Endothelial cell of hepatic sinusoid (primary cell): Measurements from ENCODE around the gene PLAGL1.

Experiments
- in situ Hi-C: cut with HindIII; loops from 2 replicates; pipeline ENCODE4 v1.10.0; 2017; ENCODE audit warnings: low sequenced_read_pairs

PLAGL1 gene

DNA sequence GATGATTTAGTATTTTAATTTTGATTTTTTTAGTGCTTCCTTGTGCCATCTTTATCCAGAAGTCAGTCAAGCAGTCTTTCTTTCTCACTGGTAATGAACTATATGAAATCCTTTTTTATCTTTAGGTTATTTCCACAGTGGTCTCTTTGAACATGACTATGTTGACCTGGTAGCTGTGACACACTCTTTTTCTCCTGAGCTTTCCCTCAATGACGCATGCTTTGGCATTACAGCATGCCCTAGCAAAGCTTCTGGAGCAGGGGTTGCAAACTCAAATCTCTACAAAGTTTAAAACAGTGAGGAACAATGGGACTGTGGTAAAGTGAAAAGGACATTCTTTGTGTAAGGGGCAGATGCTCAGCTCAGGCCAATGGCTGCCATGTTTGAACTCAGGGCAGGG lies 4.5 kb upstream of the PLAGL1 start:
- in situ Hi-C loops = loop anchor here (25.0 kb wide), 1 partner anchor 450 kb away; no protein-coding TSS in a partner anchor

DNA sequence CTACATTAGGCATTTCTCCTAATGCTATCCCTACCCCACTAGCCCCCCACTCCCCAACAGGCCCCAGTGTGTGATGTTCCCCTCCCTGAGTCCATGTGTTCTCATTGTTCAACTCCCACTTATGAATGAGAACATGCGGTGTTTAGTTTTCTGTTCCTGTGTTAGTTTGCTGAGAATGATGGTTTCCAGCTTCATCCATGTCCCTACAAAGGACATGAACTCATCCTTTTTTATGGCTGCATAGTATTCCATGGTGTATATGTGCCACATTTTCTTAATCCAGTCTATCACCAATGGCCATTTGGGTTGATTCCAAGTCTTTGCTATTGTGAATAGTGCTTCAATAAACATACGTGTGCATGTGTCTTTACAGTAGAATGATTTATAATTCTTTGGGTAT lies 1.6 kb upstream of the PLAGL1 start:
- in situ Hi-C loops = loop anchor here (10.0 to 25.0 kb wide), 2 partner anchors 65 to 447 kb away; no protein-coding TSS in a partner anchor

DNA sequence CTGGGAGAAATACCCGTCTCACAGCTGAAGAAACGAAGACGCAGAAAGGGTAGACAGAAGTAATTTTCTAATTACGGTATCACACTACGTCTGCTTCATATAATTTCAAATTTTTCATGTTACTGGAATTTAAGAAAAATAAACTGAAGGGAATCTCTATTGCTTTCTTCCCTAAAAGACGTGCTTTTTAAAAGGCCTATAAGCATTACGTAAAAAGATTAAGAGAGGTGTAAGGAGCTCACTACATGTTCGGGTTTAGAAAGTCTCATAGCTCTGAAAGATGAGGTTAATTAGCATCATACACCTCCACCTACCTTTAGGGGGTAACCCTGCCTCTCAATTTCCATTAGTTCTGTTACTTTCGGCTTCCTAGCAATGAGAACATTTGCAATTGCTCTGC lies 787 bp upstream of the PLAGL1 start:
- in situ Hi-C loops = loop anchor here (10.0 to 25.0 kb wide), 2 partner anchors 64 to 447 kb away; no protein-coding TSS in a partner anchor

DNA sequence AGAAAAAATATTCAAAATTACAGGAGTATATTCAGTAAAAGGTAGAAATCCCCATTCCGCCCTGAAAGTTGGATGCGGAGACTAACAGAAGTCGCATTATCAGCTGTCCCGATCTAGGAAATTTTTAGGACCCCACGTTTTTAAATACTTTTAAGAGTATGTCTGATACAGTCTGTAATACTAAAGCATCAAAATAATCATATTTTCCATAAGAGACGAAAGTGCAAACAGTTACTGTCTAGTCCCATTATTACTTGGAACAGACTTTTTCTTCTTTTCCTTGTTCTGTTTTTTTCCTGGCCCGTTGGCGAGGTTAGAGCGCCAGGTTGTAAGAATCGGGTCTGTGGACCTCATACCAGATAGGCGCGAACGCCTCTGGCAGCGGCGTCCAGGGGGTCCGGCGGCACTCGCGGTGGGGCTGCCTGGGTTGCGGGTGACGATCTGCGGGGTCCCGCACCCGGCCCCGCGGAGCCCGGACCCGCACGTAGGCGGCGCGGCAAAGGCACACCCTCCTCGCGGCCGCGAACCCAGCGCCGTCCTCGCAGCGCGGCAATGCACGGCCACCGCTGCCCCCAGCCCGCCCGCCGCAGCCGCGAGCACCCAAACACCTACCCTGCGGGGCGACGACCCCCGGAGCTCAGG lies 460 bp downstream of the PLAGL1 start:
- in situ Hi-C loops = loop anchor here (10.0 to 25.0 kb wide), 2 partner anchors 63 to 445 kb away; no protein-coding TSS in a partner anchor

DNA sequence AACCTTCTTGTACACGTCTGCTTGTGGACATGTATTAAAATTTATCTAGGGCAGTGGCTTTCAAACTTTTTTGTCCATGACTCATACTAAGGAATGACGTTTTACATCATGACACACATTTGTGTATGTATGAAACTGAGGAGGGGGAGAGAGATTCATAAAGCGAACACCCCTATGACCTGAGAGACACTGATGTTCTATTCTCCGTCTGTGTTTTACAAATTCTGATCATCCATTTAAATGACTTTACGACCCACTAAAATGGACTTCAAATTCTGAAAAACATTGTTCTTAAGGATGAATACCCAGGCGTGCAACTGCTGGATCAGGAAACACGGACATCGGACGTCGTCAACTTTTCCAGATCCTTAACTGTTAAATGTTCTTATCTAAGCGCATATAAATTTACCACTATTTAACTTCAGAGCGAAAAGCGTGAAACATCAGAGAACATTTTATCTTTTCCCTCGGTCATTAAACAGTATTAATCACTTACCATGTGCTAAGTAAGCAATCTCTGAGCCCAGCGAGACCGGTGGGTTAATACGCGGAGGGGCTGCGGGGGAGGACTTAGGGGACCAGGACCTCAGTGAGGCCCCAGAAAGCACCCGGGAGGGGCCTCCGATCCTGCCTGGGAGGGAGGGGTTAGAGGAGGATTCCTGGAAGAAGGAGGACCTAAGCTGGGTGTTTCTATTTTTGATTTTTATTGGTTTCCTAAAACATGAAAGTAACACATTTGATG lies 1.2 kb downstream of the PLAGL1 start:
- in situ Hi-C loops = loop anchor here (10.0 to 25.0 kb wide), 2 partner anchors 62 to 445 kb away; no protein-coding TSS in a partner anchor

DNA sequence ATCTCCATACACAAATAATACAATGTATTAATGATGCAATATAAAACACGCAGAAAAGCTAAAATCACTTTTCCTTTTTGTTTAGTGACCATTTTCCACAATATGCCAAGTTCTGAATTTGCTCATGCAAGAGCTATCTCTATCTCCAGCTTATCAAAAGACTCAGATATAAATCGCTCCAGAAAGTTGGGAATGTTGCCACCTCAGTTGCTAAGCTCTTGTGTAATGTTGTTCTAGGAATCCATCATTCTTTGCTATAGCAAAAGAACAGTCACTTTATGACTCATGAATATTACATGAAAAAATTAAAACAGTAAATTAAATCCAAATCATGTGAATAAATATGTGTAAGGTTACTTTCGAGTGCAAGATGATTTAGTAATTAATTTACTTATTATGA lies 8.7 kb downstream of the PLAGL1 start:
- in situ Hi-C loops = no loop called here

DNA sequence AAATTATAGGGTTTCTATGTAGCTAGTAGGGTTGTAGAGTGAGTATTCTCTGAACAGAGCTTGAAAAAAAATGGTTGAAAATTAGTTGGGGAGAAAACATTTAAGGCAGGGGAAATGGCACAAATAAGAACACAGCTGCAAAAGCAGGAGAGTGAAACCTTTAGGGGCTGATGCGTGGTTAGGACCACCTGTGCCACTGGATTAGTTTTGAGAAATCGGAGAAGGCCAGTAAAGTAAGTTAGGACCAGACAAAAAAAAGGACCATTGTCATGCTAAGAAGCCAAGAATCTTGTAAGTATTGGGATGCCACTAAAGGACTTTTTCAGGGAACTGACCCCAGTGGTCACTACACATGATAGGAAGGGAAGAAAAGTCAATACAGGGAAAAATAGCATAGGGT lies 9.4 kb downstream of the PLAGL1 start:
- in situ Hi-C loops = no loop called here

DNA sequence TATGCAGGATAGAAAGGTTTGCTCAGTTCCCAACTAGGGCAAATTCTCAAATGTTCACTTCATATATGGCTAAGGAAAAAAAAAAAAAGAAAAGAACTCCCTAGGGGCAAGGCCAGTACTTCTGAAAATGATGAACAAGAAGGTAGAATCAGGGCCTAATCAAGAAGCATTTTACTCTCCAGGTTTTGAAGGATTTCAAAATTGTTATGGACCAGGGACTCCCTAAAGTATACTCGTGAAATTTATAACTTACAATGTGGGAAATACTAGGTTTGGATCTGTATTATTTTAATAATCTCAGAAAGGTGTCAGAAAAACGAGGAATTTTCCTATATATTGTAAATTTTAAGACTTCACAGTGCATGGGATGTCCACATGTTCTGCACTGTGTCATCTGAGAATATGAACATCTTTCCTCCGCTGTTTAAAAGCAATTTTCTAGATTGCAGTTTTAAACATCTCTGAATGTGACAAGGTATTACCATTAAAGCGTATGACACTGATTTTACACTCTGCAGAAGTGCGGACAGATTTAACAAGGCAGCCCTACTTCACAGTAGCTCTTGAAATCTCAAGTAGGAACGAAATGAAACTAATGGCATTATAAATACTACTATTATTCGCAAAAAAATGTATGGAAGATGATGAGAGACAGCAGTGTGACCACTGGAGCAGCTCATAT lies 14.0 kb downstream of the PLAGL1 start:
- in situ Hi-C loops = no loop called here

DNA sequence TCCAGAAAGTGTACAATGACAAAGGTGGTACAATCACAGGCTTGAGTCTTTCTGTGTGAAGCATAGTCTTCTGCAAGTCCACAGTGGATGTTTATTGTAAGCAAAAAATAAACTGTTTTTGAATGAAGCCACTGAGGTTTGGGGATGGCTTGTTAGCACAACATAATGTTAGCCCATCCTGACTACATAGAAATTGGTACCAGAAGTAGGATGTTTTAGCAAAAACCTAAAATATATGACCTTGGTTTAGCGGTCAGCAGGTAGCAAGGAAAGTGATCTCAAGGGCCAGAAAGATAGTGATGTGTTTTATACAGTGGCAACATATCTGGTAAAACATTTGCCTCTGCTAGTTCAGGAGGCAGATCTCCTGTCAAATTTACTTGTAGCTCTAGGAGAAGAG lies 15.8 kb downstream of the PLAGL1 start:
- in situ Hi-C loops = no loop called here

DNA sequence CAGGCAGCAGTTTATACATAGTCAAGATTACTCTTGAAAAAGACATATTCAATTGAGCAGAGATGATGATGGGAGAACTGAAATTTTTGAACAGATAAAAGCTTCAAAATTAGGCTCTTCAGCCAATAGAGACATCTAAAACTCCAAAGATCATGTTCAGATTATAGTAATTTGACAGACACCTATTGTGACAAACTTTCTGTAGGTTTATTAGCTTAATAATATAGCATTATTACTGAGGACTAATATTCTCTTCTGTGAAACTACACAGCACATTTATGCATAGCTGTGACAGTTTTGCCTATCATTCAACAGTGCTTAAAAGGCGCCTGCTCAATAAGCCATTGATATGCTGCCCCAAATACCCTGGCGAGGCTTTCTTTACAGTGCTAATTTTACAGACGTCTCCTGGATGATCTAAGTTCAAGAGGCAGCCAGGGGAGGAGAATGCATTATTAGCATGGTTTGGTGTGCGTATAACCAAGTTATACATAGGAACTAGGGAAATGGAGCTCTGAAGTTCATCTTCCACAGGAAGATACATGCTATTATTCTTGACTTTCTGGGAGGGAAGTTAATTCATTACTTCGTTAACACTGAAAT lies 21.5 kb downstream of the PLAGL1 start:
- in situ Hi-C loops = no loop called here

DNA sequence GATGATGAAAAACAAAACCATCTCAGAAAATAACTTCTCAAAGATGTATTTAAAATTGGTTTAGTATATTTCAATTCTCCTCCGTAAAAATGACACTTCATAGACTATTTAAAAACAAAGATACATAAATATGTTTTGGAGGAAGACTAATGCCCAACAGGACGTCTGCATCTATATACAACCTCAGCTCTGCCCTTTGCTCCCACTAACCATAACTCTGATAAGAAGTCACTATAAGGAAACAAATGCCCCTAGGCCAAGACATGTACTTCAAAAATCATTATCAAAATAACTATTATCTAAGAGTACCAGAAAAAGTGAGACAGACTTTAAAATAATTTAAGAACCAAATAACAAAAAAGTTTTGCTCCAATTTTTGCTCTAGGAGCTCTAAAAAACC lies 23.4 kb downstream of the PLAGL1 start:
- in situ Hi-C loops = no loop called here

DNA sequence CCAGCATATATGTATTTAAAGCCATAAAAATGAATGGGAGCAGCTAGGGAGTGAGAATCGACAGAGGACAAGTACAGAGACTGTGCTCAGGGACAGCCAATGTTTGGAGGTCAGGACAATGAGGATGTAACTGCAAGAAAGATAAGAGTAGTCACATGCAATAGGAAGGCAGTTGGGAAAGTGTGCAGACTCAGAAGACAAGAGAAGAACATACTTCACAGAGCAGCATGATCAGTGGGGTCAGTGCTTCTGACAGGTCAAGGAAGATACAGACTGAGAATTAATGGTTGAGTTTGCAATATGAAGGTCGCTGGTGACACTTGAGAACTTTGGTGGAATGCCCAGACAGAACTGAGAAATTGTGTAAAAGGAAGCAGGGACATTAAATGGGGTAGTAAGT lies 25.1 kb downstream of the PLAGL1 start:
- in situ Hi-C loops = no loop called here

DNA sequence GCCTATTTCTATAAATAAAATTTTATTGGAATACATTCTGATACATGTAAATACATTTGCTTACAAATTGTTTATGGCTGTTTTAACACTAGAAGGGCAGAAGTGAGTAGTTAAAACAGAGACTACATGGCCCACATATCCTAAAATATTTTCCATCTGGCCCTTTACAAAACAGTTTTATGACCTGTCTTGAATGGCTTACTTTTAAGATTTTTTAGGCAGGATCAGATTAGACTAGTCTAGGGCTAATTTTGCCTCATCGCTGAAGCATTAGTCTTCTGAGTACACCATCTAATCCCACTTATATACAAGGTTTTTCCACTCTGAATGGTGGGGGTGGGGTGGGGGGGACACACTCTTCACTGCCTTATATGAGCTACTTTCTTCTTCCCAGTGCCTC lies 27.1 kb downstream of the PLAGL1 start:
- in situ Hi-C loops = no loop called here

DNA sequence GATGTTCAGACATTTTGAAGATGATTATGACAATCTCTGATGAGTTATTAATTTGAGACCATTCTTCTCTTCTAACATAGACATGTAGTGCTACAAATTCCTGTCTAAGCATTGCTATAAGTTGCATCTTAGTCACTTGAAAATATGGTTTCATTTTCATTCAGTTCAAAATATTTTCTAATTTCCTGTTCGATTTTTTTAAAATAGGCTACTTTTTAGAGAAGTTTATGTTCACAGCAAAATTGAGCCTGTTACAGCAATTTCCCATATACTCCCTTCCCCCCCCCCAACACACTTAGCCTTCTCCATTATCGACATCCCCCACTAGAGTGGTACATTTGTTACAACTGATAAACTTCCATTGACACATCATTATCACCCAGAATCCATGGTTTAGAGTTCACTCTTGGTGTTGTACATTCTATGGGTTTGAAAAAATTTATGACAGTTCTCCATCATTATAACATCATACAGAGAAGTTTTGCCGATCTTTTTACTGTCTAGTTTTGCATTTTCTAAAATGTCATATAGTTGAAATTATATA lies 31.2 kb downstream of the PLAGL1 start:
- in situ Hi-C loops = no loop called here

DNA sequence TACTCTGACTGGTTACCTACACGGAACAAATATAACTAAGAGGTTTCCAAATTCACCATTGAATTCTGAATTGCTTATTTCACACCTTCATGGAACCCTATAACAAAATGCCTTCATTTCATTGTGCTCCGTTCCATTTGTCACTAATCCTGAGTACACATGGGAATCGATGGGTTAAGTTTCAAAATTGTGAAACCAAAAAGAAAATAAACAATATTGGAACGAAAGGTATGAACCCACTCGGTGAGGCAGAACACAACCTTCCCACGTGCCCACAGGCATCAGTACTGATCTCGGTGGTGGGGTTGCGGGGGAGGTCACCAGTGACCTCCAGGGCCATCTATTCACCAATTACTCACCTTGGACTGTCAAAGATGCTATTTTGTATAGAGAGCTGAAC lies 34.0 kb downstream of the PLAGL1 start:
- in situ Hi-C loops = no loop called here

DNA sequence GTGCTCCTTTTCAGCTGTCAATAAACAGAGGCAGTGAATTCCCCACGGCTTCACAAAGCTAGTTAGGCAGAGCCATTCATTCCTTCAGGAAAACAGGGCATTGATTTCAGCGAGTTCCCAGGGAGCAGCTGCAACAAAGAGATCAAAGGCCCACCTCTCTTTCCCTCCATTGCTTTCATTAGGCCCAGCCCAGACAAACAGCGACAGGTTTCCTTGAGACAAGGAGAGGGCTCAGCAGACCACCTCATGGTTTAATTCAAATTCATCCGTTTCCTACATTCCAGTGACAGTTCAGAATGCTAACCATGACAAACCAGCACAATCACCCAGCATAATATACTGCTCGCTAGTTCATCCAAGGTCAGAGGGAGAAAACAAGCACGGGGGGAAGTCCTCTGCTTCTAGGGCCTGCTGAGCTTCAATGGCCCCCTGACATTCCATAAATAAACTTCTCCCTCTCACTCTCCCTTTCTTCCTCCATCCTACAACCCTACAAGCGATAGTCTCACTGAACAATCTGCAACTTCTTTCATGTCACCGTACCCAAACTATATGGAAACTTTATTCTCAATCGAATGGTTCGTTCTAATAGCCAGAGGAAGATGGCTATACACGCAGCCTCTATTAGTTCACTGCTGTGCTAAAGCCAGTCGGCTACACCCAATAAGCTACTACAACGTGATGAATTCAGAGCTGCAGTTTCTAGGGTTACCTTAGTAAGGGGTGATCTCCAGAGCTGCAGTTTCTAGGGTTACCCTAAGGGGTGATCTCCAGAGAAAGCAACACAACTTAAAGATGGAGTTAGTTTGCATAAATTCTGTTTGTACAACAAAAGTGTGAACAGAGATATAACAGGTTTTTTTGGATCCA lies 34.7 kb downstream of the PLAGL1 start:
- in situ Hi-C loops = no loop called here

DNA sequence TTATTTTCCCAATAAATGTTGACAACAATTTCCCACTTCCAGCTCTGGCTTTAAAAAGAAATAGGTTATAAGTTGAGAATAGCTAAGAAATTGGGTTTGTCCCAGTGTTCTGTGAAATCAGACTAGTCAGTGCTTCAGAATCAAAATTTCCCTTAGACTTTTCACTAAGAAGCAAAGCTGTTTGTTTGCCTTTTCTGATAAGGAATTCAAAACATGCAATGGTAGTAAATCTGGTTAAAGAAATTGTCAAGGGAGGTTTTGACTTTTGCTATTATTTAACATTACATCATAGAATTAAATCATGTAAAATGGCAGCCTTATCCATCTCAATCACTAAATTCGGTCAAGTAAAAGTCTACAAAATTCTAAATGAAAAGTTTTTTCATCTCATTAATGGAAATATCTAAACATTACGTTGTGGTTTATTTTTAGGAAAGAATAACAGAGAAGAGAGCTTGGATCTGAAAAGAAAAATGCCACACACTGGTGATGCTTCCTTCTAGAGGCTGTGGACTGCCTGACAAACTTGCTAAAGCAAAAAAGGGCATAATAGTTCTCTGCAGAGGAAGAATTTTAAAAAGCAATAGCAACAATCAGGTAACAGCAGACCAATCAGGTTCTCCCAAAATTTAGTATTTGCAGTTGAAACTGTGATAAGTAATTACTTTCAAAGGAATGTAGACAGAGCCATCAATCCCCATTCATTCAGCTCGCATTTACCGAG lies 36.4 kb downstream of the PLAGL1 start:
- in situ Hi-C loops = no loop called here

DNA sequence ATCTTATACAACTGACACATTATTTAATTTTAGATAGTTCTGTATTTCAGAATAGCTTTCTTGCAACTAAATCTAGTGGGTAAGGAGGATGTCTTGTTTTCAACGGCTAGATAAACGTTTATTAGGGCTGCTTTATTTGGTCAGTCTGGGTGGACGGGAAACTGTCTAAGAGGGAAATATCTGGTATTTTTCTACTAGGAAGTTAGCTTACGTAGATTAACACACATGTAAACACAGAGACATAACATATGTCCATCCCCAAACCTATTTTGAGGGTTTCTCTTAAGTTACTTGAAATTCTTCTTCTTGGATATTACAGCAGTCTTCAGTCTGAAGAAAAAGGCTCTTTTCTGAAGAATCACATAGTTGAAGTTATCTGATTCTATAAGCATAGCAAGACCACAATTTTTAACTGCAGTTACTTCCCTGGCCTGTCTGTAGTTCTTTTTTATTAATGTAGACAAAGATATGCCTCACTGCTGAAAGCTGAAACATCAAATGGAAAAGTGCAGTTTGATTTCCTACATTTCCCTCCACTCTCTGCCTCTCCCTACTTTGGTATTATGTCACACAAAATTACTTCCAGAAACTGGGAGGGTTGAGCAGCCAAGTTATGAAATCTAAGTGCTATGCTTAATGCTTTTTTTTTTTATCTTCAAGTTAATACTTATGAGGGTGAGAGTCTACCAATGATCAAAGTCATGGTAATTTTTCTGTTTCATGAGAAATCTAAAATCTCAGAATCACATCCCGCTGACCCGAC lies 37.4 kb downstream of the PLAGL1 start:
- in situ Hi-C loops = no loop called here

DNA sequence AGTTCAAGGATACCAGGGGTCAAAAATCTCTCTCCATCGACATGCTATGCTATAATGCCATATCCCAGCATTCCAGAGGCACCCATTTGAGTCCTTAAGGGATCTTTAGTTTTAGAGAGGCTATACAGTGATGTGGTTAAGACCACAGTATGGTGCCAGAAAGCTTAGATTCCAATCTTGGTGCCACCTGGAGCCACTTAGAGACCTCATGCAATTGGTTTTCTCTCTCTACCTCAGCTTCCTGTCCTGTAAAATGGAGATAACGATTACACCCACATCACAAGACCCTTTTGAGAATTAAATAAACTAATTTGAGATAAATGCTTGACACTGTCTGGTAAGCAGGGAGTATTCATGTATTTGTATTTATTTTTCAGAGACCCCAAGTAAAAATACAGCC lies 39.0 kb downstream of the PLAGL1 start:
- in situ Hi-C loops = loop anchor here (5.0 kb wide), 1 partner anchor 87 kb away; no protein-coding TSS in a partner anchor
